K562 (cell line): Measurements from ENCODE around the gene ITGA11. TPM values are rescaled to one million over a fixed set of nuclear protein-coding genes. Genes with fewer than 3 reads are reported as not detected.

ENCODE experiments used
- ATAC-seq: fragments of 200-7000 bp; cut with Tn5 transposase; 3 replicates; pipeline ENCODE4 v1.9.1; 2020; ENCODE audit warnings: moderate library complexity
- BruUV-seq: library from RNA; stranded (reverse); fragments of 400-500 nt; replicated peaks from 2 replicates; lab custom pipeline; 2021; lab: Mats Ljungman, UMichigan
- CTCF ChIA-PET: fragments of 300-600 bp; formaldehyde crosslinking; extraction: SDS; loops from one replicate; lab custom pipeline; 2021; ENCODE audit warnings: low intra/inter-chr PET ratio; lab: Yijun Ruan, JAX
- POLR2A ChIA-PET: fragments of 300-600, 350-650 bp; sonication (Branson Sonifier 250); formaldehyde crosslinking; extraction: SDS; loops from one replicate; lab custom pipeline; 2021; ENCODE audit warnings: antibody characterized with exemption, inconsistent platforms; lab: Yijun Ruan, JAX
- DNase-seq, 4 experiments: peaks; one replicate each; pipeline versions ENCODE4 v3.0.0 to v3.0.0-alpha.2; 2011 to 2018; ENCODE audit warnings: low spot score in 3 of 4, mixed read lengths in 3 of 4; ENCODE audit errors: extremely low read depth in 1 of 4
- FAIRE-seq: peaks from 2 replicates; lab custom pipeline; 2011; peaks lifted over from hg19 to GRCh38; lab: Jason Lieb, UNC
- H2AFZ ChIP-seq: 2 replicates; pipeline ENCODE4 v1.6.0; 2011; ENCODE audit warnings: low read depth, low read length, control low read depth, inconsistent platforms
- H3K27ac ChIP-seq: fragments of 200-600 bp; 3 replicates; pipeline ENCODE4 v1.8.0; 2011; ENCODE audit warnings: low read depth, mild to moderate bottlenecking, control low read depth, inconsistent platforms, low read length, moderate library complexity, mixed read lengths; ENCODE audit errors: extremely low read depth
- H3K27me3 ChIP-seq, 2 experiments: fragments of 300-600 bp in 1 of 2; 2 replicates in 1 of 2; 3 replicates in 1 of 2; pipeline versions ENCODE4 v1.6.0 to v1.8.0; 2011; ENCODE audit warnings: inconsistent platforms in 2 of 2, low read length in 2 of 2, mild to moderate bottlenecking in 1 of 2, mixed read lengths in 1 of 2, moderate library complexity in 1 of 2; ENCODE audit not compliant: control insufficient read depth in 2 of 2, insufficient read depth in 2 of 2
- H3K36me3 ChIP-seq: fragments of 300-600 bp; 3 replicates; pipeline ENCODE4 v1.8.0; 2011; ENCODE audit warnings: mild to moderate bottlenecking, low read length, inconsistent platforms; ENCODE audit not compliant: control insufficient read depth, insufficient read depth
- H3K4me1 ChIP-seq, 2 experiments: fragments of 200-600 bp in 1 of 2; replicated peaks in 1 of 2; 2 replicates in 1 of 2; 3 replicates in 1 of 2; pipeline versions ENCODE4 v1.5.1 to v1.8.0; 2011; ENCODE audit warnings: inconsistent platforms in 2 of 2, low read length in 2 of 2, mild to moderate bottlenecking in 1 of 2, mixed read lengths in 1 of 2, moderate library complexity in 1 of 2; ENCODE audit not compliant: control insufficient read depth in 2 of 2, insufficient read depth in 2 of 2
- H3K4me2 ChIP-seq: 2 replicates; pipeline ENCODE4 v1.6.1; 2011; ENCODE audit warnings: low read length, control low read depth, inconsistent platforms, mixed read lengths; ENCODE audit not compliant: insufficient read depth
- H3K4me3 ChIP-seq: fragments of 200-600 bp; sonication (generic), shearing (Covaris generic); 2 replicates; pipeline ENCODE4 v1.5.1; 2016; ENCODE audit warnings: control low read depth, inconsistent platforms
- H3K79me2 ChIP-seq: fragments of 200-600 bp; 3 replicates; pipeline ENCODE4 v1.8.0; 2011; ENCODE audit warnings: low read length, inconsistent platforms; ENCODE audit not compliant: control insufficient read depth, insufficient read depth
- H3K9ac ChIP-seq, 2 experiments: 2 replicates each; pipeline versions ENCODE4 v1.6.0 to v1.6.1; 2011; ENCODE audit warnings: low read depth in 2 of 2, low read length in 2 of 2, control low read depth in 1 of 2, inconsistent platforms in 1 of 2, mild to moderate bottlenecking in 1 of 2, mixed read lengths in 1 of 2; ENCODE audit not compliant: insufficient read depth in 1 of 2
- H3K9me1 ChIP-seq: one replicate; pipeline ENCODE4 v1.6.0; 2011; ENCODE audit warnings: inconsistent platforms, mild to moderate bottlenecking, low read length, moderate library complexity; ENCODE audit not compliant: control insufficient read depth, insufficient read depth
- H3K9me3 ChIP-seq: replicated peaks from 2 replicates; pipeline ENCODE4 v1.5.1; 2011; ENCODE audit warnings: low read depth, low read length, inconsistent platforms; ENCODE audit not compliant: control insufficient read depth, insufficient read depth
- H4K20me1 ChIP-seq: replicated peaks from 2 replicates; pipeline ENCODE4 v1.6.1; 2011; ENCODE audit warnings: low read length, inconsistent platforms, mixed read lengths; ENCODE audit not compliant: control insufficient read depth, insufficient read depth
- MAFF ChIP-seq: IDR thresholded peaks from 2 replicates; pipeline ENCODE4 v1.6.1; 2012; ENCODE audit warnings: low read length, improper control_type of control experiment
- NCOA6 ChIP-seq: fragments of 450-650 bp; IDR thresholded peaks from 2 replicates; pipeline ENCODE4 v1.6.1; 2017; ENCODE audit warnings: mild to moderate bottlenecking
- NR4A1 ChIP-seq, 2 experiments: fragments of 250-450 bp in 1 of 2; fragments of 450-650 bp in 1 of 2; sonication (Bioruptor Pico) in 1 of 2; IDR thresholded peaks; 2 replicates each; pipeline versions ENCODE4 v1.4.0 to v1.6.1; 2016 to 2020; ENCODE audit warnings: mild to moderate bottlenecking in 2 of 2, missing compliant biosample characterization in 1 of 2, missing genetic modification characterization in 1 of 2, moderate library complexity in 1 of 2
- XRCC3 ChIP-seq: fragments of 450-650 bp; IDR thresholded peaks from 2 replicates; pipeline ENCODE4 v1.6.1; 2017; ENCODE audit warnings: mild to moderate bottlenecking, moderate library complexity
- XRCC5 ChIP-seq: fragments of 200-400 bp; formaldehyde crosslinking; IDR thresholded peaks from 2 replicates; pipeline ENCODE4 v1.6.1; 2017; ENCODE audit warnings: low read depth, mild to moderate bottlenecking, low read length
- ZNF3 ChIP-seq: fragments of 250-450 bp; sonication (Bioruptor Pico); IDR thresholded peaks from 2 replicates; pipeline ENCODE4 v1.5.0; 2021; ENCODE audit warnings: mild to moderate bottlenecking, moderate library complexity
- ZNF444 ChIP-seq: fragments of 250-450 bp; sonication (Bioruptor Pico); IDR thresholded peaks from 2 replicates; pipeline ENCODE4 v1.4.0; 2020; ENCODE audit warnings: mild to moderate bottlenecking, moderate library complexity
- WGBS: fragments of 100-300 bp; shearing (Covaris generic); methylation state at CpG from one replicate; pipeline ENCODE4 v1.1.6; 2016; ENCODE audit warnings: low coverage, mixed read lengths; ENCODE audit not compliant: insufficient coverage; ENCODE audit errors: missing lambda C conversion rate; 5-methylcytosine and 5-hydroxymethylcytosine counted together
- in situ Hi-C: fragments of 300-500 bp; cut with MboI; formaldehyde crosslinking; loops from 4 replicates; pipeline ENCODE4 v1.15.0; 2018; ENCODE audit warnings: inconsistent platforms, mixed read lengths
- intact Hi-C: fragments of 100-400 bp; cut with micrococcal nuclease; formaldehyde crosslinking; loops from 2 replicates; pipeline ENCODE4 v1.14.2; 2022
- polyA plus RNA-seq, 8 experiments: library from polyadenylated mRNA; depleted of rRNA in 4 of 8; stranded (reverse) in 5 of 8; unstranded in 3 of 8; fragments of >200 nt; fragmentation: Nextera tagmentation in 2 of 8; fragmentation: Illumina TruSeq in 1 of 8; extraction: Ambion mirVana in 2 of 8; extraction: Trizol in 1 of 8; gene quantifications; 2 replicates each; pipeline versions ENCODE4 v1.2.1 to v1.2.3, GENCODE V29; 2011 to 2014; ENCODE audit warnings: inconsistent platforms in 1 of 8, missing spikeins in 1 of 8
- total RNA-seq, 7 experiments: library from RNA; depleted of rRNA in 6 of 7; stranded (reverse); fragments of >200 nt in 6 of 7; fragmentation: Illumina TruSeq in 2 of 7; extraction: Trizol in 2 of 7; gene quantifications; 2 replicates each; pipeline versions ENCODE4 v1.2.1 to v1.2.3, GENCODE V29; 2011 to 2021; ENCODE audit warnings: low replicate concordance in 1 of 7
- TF ChIP-seq, protein P1 (sequence below), 2 experiments: fragments of 150-350 bp in 1 of 2; IDR thresholded peaks; 2 replicates each; pipeline ENCODE4 v1.6.1; 2012 to 2016; ENCODE audit warnings: low read depth in 2 of 2, low read length in 2 of 2, mild to moderate bottlenecking in 1 of 2, moderate library complexity in 1 of 2
- TF ChIP-seq, protein P2 (sequence below), 2 experiments: fragments of 450-650 bp; IDR thresholded peaks; 2 replicates each; pipeline ENCODE4 v1.6.1; 2016; ENCODE audit warnings: mild to moderate bottlenecking in 2 of 2, borderline replicate concordance in 1 of 2, low read depth in 1 of 2, moderate library complexity in 1 of 2

ITGA11 gene
- total and polyA plus RNA-seq, 9 of the 15 experiments (the other 6 are each of a cell fraction or from before 2014, with no cell fraction given), result 0.01 TPM; not detected in 8

DNA sequence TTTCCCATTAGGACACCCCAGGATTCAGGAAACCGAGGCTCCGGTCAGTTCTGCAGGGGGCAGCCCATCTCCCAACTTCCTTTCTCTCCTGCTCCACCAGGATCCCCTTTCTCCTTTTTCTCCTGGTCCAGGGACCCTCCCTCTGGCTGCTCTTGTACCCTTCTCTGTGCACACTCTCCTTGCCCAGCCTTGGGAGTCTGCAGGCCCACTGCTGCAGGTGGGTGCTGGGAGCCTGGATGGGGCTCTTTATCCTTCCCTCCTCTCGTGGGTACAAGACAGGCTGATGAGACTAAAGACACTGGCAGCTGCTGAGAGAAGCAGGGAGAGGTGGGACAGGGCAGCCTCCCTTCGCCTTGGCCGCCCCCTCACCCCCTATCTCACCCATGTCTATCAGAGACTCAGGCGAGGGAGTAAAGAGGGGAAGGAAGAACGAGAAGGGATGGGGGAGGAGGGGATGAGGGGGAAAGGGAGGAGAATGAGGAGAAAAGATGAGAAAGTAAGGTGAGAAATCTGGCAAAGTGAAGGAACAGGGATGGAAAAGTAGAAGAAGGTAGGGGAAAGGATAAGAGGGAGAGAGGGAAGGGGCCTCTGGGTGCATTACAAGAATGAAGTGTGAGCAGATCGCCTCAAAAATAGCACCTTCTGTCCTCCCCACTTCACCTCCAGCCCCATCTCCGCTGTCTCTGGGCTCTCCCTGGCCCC, 45.2 kb downstream of the ITGA11 start:
- WGBS, result 0% methylated on average over 6 of the region's 9 CpGs
- Histone ChIP-seq H3K27ac (no peak overlapping the region), H3K9me1 (no peaks in the 10 kb centered on the region), H3K9me3 (no peaks in the 10 kb centered on the region), H2AFZ (no peak overlapping the region), H3K4me1 (no peaks in the 10 kb centered on the region), H4K20me1 (0 out of 2 replicates have a peak, but pooled peaks cover 4% of the 10 kb centered on the region), H3K4me2 (no peak overlapping the region), H3K9ac (no peak overlapping the region), H3K36me3 (no peaks in the 10 kb centered on the region)
- ChIA-PET POLR2A (no interaction called here), CTCF (no interaction called here)
- in situ Hi-C loops, result no loop called here
- FAIRE-seq, result no peak
- BruUV-seq, result no TSS peak
- TF ChIP-seq ZNF3, result no peak
- TF ChIP-seq XRCC5, result no peak
- TF ChIP-seq, protein P1, sequence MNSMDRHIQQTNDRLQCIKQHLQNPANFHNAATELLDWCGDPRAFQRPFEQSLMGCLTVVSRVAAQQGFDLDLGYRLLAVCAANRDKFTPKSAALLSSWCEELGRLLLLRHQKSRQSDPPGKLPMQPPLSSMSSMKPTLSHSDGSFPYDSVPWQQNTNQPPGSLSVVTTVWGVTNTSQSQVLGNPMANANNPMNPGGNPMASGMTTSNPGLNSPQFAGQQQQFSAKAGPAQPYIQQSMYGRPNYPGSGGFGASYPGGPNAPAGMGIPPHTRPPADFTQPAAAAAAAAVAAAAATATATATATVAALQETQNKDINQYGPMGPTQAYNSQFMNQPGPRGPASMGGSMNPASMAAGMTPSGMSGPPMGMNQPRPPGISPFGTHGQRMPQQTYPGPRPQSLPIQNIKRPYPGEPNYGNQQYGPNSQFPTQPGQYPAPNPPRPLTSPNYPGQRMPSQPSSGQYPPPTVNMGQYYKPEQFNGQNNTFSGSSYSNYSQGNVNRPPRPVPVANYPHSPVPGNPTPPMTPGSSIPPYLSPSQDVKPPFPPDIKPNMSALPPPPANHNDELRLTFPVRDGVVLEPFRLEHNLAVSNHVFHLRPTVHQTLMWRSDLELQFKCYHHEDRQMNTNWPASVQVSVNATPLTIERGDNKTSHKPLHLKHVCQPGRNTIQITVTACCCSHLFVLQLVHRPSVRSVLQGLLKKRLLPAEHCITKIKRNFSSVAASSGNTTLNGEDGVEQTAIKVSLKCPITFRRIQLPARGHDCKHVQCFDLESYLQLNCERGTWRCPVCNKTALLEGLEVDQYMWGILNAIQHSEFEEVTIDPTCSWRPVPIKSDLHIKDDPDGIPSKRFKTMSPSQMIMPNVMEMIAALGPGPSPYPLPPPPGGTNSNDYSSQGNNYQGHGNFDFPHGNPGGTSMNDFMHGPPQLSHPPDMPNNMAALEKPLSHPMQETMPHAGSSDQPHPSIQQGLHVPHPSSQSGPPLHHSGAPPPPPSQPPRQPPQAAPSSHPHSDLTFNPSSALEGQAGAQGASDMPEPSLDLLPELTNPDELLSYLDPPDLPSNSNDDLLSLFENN (IDR thresholded peaks at IDR 0.05; ENCODE audit: low read depth in 2 of 2, low read length in 2 of 2), result no peak
- no peak for TF ChIP-seq NR4A1 (CRISPR knock-in tag; IDR thresholded peaks at IDR 0.05)
- no peak for TF ChIP-seq NR4A1 (tag; IDR thresholded peaks at IDR 0.05)
- no peak for TF ChIP-seq ZNF444 (CRISPR knock-in tag)
- TF ChIP-seq MAFF, result no peak
- no peak for TF ChIP-seq XRCC3
- no peak for TF ChIP-seq NCOA6
- TF ChIP-seq, protein P2, sequence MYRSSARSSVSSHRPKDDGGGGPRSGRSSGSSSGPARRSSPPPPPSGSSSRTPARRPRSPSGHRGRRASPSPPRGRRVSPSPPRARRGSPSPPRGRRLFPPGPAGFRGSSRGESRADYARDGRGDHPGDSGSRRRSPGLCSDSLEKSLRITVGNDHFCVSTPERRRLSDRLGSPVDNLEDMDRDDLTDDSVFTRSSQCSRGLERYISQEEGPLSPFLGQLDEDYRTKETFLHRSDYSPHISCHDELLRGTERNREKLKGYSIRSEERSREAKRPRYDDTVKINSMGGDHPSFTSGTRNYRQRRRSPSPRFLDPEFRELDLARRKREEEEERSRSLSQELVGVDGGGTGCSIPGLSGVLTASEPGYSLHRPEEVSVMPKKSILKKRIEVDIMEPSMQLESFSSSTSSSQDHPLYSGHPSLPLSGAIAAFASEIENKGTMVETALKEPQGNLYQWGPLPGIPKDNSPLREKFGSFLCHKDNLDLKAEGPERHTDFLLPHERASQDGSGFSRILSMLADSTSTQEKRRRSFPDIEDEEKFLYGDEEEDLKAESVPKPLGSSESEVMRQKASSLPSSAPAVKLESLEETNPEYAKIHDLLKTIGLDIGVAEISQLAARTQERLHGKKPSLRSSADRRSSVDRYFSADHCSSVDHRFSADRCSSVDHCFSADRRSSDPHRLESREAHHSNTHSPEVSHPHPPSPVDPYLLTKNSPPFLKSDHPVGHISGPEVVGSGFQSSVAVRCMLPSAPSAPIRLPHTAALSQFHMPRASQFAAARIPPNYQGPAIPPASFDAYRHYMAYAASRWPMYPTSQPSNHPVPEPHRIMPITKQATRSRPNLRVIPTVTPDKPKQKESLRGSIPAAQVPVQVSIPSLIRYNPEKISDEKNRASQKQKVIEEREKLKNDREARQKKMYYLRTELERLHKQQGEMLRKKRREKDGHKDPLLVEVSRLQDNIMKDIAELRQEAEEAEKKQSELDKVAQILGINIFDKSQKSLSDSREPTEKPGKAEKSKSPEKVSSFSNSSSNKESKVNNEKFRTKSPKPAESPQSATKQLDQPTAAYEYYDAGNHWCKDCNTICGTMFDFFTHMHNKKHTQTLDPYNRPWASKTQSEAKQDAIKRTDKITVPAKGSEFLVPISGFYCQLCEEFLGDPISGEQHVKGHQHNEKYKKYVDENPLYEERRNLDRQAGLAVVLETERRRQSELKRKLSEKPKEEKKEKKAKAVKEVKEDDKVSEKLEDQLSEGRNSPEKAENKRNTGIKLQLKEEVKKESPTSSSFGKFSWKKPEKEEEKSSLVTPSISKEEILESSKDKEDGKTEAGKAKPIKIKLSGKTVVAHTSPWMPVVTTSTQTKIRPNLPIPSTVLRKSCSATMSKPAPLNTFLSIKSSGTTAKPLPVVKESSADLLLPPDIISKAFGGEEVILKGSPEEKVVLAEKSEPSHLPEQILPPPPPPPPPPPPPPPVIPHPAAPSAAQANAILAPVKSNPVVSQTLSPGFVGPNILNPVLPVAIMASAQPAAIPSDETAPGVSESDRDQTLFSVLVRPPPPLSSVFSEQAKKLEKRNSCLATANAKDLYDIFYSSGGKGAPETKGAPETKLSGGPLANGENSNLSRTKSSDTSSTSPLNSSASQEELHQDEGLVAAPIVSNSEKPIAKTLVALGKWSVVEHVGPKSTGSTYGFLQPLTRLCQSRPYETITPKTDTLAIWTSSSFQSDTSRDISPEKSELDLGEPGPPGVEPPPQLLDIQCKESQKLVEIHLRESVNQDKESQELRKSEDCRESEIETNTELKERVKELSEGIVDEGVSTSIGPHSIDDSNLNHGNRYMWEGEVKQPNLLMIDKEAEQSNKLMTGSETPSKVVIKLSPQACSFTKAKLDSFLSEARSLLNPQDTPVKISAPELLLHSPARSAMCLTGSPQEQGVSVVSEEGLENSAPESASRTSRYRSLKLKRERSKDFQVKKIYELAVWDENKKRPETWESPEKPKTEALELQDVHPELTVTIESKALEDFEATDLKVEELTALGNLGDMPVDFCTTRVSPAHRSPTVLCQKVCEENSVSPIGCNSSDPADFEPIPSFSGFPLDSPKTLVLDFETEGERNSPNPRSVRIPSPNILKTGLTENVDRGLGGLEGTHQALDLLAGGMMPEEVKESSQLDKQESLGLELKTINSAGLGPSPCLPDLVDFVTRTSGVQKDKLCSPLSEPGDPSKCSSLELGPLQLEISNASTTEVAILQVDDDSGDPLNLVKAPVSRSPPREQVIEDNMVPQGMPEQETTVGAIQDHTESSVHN (IDR thresholded peaks at IDR 0.05; ENCODE audit: borderline replicate concordance in 1 of 2, low read depth in 1 of 2), result no peak
- TF ChIP-seq, all 486 proteins: peak for 0
- H3K79me2 ChIP-seq, result no peaks in the 10 kb centered on the region
- intact Hi-C loops, result no loop called here
- H3K27me3 ChIP-seq, result peaks cover 7 to 47% of the 10 kb centered on the region in 2 experiments; a peak in 4 of 5 replicates
- DNase-seq, result no peak
- ATAC-seq, result no peak
- no peak overlapping the region for H3K4me3 ChIP-seq
